Thyroid gland (tissue), 4 donors: ENCODE results near the gene WASF2. TPM values are rescaled to one million over a fixed set of nuclear protein-coding genes. Genes with fewer than 3 reads are reported as not detected.
"Not testable (repeated sequence)": the region's sequence is repeated elsewhere in the genome, so short reads cannot be mapped to it uniquely, and the experiment has no call there.

Experiments
- DNase-seq, 2 donors: peaks; one replicate each; pipeline ENCODE4 v3.0.0-alpha.2; 2019
- H3K27ac ChIP-seq, 3 donors: fragments of 200-600 bp; sonication (generic); 1 replicate in 2 of 3; 2 replicates in 1 of 3; pipeline ENCODE4 v1.5.1; 2016 to 2019; ENCODE audit warnings: mild to moderate bottlenecking in 1 of 3, moderate library complexity in 1 of 3
- H3K27me3 ChIP-seq: fragments of 200-600 bp; sonication (generic); one replicate; pipeline ENCODE4 v1.5.1; 2019
- H3K36me3 ChIP-seq, 2 donors: fragments of 200-600 bp; sonication (generic); one replicate each; pipeline ENCODE4 v1.5.1; 2016 to 2019
- H3K4me1 ChIP-seq, 2 donors: fragments of 200-600 bp; sonication (generic); one replicate each; pipeline ENCODE4 v1.5.1; 2017 to 2019
- H3K4me3 ChIP-seq, 3 donors: fragments of 200-600 bp; sonication (generic); replicated peaks in 1 of 3; 1 replicate in 2 of 3; 2 replicates in 1 of 3; pipeline ENCODE4 v1.5.1; 2016; ENCODE audit warnings: mild to moderate bottlenecking in 1 of 3
- H3K9me3 ChIP-seq: fragments of 200-600 bp; sonication (generic); one replicate; pipeline ENCODE4 v1.5.1; 2017
- POLR2A ChIP-seq, 2 donors: fragments of 450-650 bp; IDR thresholded peaks; one replicate each; pipeline ENCODE4 v1.6.1; 2017; ENCODE audit warnings: antibody characterized with exemption in 2 of 2, mild to moderate bottlenecking in 2 of 2, moderate library complexity in 1 of 2
- WGBS, 2 donors: methylation state at CpG; one replicate each; pipeline ENCODE4 v1.1.5; 2017; 5-methylcytosine and 5-hydroxymethylcytosine counted together
- intact Hi-C: fragments of 100-400 bp; cut with DNase I; formaldehyde crosslinking; loops from one replicate; pipeline ENCODE4 v1.15.1; 2023
- total RNA-seq, 4 donors: library from RNA; depleted of rRNA; stranded (reverse); fragments of >200 nt; gene quantifications; one replicate each; pipeline ENCODE4 v1.2.3, GENCODE V29; 2016
- TF ChIP-seq, protein P1 (sequence below), 6 experiments: fragments of 200-600 bp in 3 of 6; fragments of 450-650 bp in 3 of 6; sonication (generic) in 3 of 6; IDR thresholded peaks; one replicate each; pipeline ENCODE4 v1.5.1; 2016 to 2019; ENCODE audit warnings: antibody characterized with exemption in 6 of 6, mild to moderate bottlenecking in 2 of 6, inconsistent platforms in 1 of 6, moderate library complexity in 1 of 6

WASF2 gene
- total RNA-seq, 4 donors from 2014 or later = 38.3 to 47.7 (median 46.7) TPM

DNA sequence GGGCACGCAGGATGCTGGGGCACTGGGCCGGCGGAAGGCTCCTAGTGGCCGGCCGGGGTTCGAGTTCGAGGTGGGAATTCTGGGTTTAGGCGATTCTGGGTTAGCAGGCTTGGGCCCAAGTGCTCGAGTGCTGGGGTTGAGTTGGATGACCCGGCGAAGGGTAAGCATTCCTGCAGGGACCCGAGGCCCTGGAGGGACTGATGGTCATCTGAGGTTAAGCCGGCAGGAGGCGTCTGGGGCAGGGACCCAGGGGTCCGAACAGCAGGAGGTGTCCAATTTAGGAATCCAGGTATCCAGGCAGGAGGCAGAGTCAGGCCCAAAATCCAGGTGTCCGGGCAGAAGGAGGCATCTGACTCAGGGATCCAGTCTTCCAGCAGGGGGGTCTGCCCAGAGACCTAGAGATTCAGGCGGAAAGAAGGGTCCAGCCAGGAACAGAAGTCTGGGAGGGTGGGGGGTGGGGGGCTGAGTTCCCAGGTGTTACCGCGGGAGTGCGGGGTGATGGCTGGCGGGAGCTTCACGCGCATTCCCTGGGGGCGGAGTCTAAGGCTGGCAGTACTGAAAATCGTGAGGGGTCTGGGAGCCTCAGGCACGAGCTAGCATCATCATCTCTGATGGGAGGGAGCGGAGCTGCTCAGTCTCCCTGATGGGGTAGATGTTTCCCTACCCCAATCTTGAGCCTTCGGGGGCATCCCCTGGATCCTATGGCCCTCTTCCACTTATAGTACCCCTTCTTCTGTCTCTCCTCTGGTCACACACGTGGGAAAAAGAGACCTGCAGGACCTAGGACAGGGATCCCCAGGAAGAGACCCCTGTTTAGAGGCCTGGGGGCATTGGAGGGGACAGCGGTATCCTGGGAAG is 97.0 kb downstream of the WASF2 start:
- Histone ChIP-seq H3K9me3 (no peaks in the 10 kb centered on the region), H3K27me3 (no peaks in the 10 kb centered on the region), H3K4me3 (peak overlapping the region in 2 of 3 donors; percentile 10 to 45), H3K4me1 (peaks cover 19 to 23% of the 10 kb centered on the region in 2 donors), H3K36me3 (no peaks in the 10 kb centered on the region), H3K27ac (peak overlapping the region in 2 of 3 donors; percentile 28 to 58)
- 41 to 49% methylated on average over 21 to 23 of the region's 30 CpGs for WGBS, 2 donors
- intact Hi-C loops = loop anchor here (5.0 to 10.0 kb wide), 3 partner anchors 36 to 288 kb away; no protein-coding TSS in a partner anchor
- no peak for DNase-seq
- no peak for TF ChIP-seq POLR2A (IDR thresholded peaks at IDR 0.05)
- TF ChIP-seq, protein P1, sequence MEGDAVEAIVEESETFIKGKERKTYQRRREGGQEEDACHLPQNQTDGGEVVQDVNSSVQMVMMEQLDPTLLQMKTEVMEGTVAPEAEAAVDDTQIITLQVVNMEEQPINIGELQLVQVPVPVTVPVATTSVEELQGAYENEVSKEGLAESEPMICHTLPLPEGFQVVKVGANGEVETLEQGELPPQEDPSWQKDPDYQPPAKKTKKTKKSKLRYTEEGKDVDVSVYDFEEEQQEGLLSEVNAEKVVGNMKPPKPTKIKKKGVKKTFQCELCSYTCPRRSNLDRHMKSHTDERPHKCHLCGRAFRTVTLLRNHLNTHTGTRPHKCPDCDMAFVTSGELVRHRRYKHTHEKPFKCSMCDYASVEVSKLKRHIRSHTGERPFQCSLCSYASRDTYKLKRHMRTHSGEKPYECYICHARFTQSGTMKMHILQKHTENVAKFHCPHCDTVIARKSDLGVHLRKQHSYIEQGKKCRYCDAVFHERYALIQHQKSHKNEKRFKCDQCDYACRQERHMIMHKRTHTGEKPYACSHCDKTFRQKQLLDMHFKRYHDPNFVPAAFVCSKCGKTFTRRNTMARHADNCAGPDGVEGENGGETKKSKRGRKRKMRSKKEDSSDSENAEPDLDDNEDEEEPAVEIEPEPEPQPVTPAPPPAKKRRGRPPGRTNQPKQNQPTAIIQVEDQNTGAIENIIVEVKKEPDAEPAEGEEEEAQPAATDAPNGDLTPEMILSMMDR (IDR thresholded peaks at IDR 0.05) = peak in 1 of 6 experiments; percentile 13

DNA sequence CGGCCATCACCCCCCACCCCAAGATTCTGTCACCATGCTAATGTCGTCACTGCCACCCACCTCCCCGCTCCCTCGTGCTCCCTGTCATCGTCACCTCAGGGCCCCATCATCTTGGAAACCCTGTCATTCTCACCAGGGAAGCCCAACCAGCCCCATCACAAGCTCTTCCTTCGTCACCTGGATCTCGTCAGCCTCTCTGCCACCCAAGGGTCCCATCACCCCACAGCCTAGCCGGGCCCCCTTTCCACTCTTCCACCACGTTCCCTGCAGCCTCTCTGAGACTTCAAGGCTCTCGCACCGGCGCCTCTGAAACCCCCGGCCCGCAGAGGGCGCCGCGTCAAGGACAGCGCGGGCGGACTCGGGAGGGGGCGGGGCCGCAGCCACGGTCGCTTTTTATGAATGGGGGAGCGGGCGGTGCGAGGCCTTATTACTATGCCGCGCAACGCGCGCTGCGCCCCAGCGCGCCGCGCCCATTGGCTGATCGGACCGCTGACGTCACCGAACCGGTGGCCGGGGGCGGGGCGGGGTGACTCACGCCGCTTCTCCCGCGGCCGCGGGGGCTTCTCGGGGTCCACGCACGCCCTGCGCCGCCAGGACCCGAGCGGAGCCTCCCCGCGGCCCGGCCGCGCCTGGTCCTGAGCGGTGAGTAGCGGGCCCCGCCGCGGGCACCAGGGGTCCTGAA is 97.7 kb downstream of the WASF2 start, which contains the start of gene GPR3:
TSS of gene GPR3 (plus strand) at position 527 of the 682 bp plus-strand sequence. CDS start 1,177 bp downstream, outside the sequence.
- no peaks in the 10 kb centered on the region for H3K27me3 ChIP-seq
- H3K27ac ChIP-seq = peak within 1 kb of the TSS in 2 of 3 donors; percentile 40 to 58
- H3K9me3 ChIP-seq = no peaks in the 10 kb centered on the region
- no peaks in the 10 kb centered on the region for H3K36me3 ChIP-seq
- intact Hi-C loops = loop anchor here (5.0 to 10.0 kb wide), 3 partner anchors 35 to 287 kb away; no protein-coding TSS in a partner anchor
- 3 to 7% methylated on average over 18 to 19 of the region's 69 CpGs for WGBS, 2 donors
- peak; percentile 89 to 91 for DNase-seq
- peak in 1 of 2 donors; percentile 30 for TF ChIP-seq POLR2A (IDR thresholded peaks at IDR 0.05)
- TF ChIP-seq, protein P1 (IDR thresholded peaks at IDR 0.05) = peak in 4 of 6 experiments; percentile 23 to 50 (median 42)
- H3K4me1 ChIP-seq = peaks cover 19 to 23% of the 10 kb centered on the region in 2 donors
- H3K4me3 ChIP-seq = peak within 1 kb of the TSS in 2 of 3 donors; percentile 10 to 45

DNA sequence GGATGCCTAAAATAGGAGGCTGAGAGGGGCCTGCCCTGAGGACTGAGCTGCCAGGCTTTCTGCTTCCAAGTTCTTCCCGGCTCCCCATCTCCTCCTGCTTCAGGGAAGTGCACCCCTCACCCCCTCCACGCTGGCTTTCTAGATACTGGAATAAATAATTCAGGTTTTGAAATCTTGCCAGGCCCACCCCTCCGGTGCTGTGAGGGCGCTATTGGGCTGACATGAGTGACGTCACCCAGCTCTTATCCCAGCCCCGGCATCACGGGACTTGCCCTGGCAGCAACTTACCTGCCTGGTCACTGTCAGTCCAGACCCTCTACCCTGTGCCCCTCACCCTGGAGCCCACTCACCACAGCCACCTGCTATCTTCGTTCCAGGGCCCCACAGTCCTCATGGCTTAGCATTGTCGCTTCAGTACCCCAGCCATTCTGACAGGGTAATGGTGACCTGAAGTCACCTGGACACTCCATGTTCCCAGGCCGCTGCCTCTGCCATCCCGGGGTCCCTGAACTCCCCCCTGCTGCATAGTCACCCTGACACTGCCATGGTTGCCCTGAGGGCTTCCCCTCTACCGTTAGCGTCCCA is 98.4 kb downstream of the WASF2 start:
- 12 to 13% methylated on average over 12 to 13 of the region's 13 CpGs for WGBS, 2 donors
- peak overlapping the region in 1 of 3 donors; percentile 45 for H3K4me3 ChIP-seq
- no peaks in the 10 kb centered on the region for H3K27me3 ChIP-seq
- DNase-seq = peak; percentile 76 to 77
- peak overlapping the region in 2 of 3 donors; percentile 39 to 40 for H3K27ac ChIP-seq
- peaks cover 19 to 23% of the 10 kb centered on the region in 2 donors for H3K4me1 ChIP-seq
- TF ChIP-seq, protein P1 (IDR thresholded peaks at IDR 0.05) = no peak
- TF ChIP-seq POLR2A (IDR thresholded peaks at IDR 0.05) = peak in 1 of 2 donors; percentile 55
- no peaks in the 10 kb centered on the region for H3K9me3 ChIP-seq
- H3K36me3 ChIP-seq = no peaks in the 10 kb centered on the region
- intact Hi-C loops = loop anchor here (5.0 to 10.0 kb wide), 3 partner anchors 34 to 287 kb away; no protein-coding TSS in a partner anchor

DNA sequence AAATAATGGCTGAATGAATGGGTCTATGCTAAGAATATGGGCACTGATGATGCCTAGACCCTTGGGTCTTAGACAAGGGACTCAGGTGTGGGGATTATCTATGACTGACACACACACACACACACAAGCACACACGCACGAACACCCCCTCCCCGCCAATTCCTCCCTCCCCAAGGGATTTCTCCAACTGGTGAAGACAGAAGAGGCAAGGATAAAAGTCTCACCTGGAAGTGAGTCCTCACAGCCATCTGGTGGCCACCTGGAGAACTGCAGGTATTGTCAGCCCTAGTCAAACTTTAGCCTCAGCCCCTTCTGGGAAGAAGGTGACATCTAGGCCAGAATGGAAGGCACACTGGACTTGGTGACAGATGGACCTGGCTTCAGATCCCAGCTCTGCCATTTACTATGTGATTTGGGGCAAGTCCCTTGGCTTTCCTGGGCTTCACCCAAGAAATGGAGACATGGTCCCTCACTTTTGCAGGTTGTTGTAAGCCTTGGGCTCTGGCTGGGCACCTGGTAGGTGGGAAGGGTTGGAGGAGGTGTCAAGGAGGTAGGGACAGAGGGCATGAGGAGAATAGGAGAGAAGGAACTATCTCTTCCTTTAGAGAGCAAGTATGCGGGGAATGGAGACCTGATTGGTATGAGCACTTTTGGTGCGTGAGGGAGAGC is 101.5 kb downstream of the WASF2 start:
- no peak for TF ChIP-seq POLR2A (IDR thresholded peaks at IDR 0.05)
- TF ChIP-seq, protein P1 (IDR thresholded peaks at IDR 0.05) = peak; percentile 77 to 95 (median 88)

DNA sequence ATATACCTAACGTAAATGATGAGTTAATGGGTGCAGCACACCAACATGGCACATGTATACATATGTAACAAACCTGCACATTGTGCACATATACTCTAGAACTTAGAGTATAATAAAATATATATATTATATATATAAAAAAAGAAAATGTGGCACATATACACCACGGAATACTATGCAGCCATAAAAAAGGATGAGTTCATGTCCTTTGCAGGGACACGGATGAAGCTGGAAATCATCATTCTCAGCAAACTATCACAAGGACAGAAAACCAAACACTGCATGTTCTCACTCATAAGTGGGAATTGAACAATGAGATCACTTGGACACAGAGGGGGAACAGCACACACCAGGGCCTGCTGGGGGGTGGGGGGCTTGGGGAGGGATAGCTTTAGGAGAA is 105.2 kb downstream of the WASF2 start:
- intact Hi-C loops, H3K27me3 ChIP-seq, H3K9me3 ChIP-seq, H3K27ac ChIP-seq, DNase-seq, H3K4me3 ChIP-seq, H3K36me3 ChIP-seq: not testable (repeated sequence)
- WGBS, 2 donors = 91% methylated on average over 3 of the region's 3 CpGs
- H3K4me1 ChIP-seq = peaks cover 0 to 25% of the 10 kb centered on the region in 2 donors

More for the DNA sequence above, 101.5 kb downstream of the WASF2 start:
- no peaks in the 10 kb centered on the region for H3K9me3 ChIP-seq
- H3K4me3 ChIP-seq = no peak overlapping the region
- peak; percentile 79 to 85 for DNase-seq
- peak overlapping the region in 2 of 3 donors; percentile 24 to 53 for H3K27ac ChIP-seq
- H3K27me3 ChIP-seq = no peaks in the 10 kb centered on the region
- intact Hi-C loops = no loop called here
- peaks cover 13 to 19% of the 10 kb centered on the region in 2 donors for H3K4me1 ChIP-seq
- H3K36me3 ChIP-seq = no peaks in the 10 kb centered on the region
- WGBS, 2 donors = 36 to 39% methylated on average over 5 of the region's 5 CpGs
